Measurements from ENCODE around the gene SEMA5B.

GRCh38 chr3:123047062-123047319, 19.4 kb upstream of the SEMA5B start:
- TF ChIP-seq CTCF (conservative IDR thresholded peaks at IDR 0.05; ENCODE audit: low read depth, low read length), result no peak
- TF ChIP-seq EZH2phosphoT487 (IDR thresholded peaks at IDR 0.05; ENCODE audit: borderline replicate concordance, low read length), result no peak

Measured in PC-3 (cell line).